ENCODE results near the gene PAIP2. TPM values are rescaled to one million over a fixed set of nuclear protein-coding genes. Genes with fewer than 3 reads are reported as not detected.

Gene PAIP2
- total and polyA plus RNA-seq, 2 experiments from 2014 or later = 65.3 to 77.5 TPM

DNA sequence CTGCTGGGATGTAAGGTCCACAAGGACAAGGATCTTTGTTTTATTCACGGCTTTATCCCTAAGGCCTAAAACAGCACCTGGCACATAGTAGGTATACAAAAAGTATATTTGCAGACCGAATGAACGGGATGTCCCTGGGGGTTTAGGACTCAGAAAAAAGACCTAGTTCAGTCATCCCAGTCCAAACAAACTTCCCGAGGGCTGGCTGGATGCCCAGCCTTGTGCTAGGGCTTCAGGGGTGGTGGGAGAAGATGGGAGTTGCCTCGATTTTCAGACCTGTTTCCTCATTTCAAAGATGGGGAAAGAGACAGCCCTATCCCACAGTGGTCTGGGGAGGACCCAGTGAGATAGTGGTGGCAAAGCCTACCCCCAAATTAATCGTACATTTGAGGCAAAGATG is 56.3 kb downstream of the PAIP2 start:
- H3K9me2 ChIP-seq (replicated peaks; ENCODE audit: insufficient read depth) = no peaks in the 10 kb centered on the region
- H3K27me3 ChIP-seq = peaks cover 22% of the 10 kb centered on the region
- H3K79me2 ChIP-seq = no peaks in the 10 kb centered on the region
- TF ChIP-seq EZH2 (IDR thresholded peaks at IDR 0.05; ENCODE audit: borderline replicate concordance) (no peak), EZH2phosphoT487 (IDR thresholded peaks at IDR 0.05; ENCODE audit: low read depth, severe bottlenecking, unreplicated experiment) (no peak)
- TF ChIP-seq, protein P1, sequence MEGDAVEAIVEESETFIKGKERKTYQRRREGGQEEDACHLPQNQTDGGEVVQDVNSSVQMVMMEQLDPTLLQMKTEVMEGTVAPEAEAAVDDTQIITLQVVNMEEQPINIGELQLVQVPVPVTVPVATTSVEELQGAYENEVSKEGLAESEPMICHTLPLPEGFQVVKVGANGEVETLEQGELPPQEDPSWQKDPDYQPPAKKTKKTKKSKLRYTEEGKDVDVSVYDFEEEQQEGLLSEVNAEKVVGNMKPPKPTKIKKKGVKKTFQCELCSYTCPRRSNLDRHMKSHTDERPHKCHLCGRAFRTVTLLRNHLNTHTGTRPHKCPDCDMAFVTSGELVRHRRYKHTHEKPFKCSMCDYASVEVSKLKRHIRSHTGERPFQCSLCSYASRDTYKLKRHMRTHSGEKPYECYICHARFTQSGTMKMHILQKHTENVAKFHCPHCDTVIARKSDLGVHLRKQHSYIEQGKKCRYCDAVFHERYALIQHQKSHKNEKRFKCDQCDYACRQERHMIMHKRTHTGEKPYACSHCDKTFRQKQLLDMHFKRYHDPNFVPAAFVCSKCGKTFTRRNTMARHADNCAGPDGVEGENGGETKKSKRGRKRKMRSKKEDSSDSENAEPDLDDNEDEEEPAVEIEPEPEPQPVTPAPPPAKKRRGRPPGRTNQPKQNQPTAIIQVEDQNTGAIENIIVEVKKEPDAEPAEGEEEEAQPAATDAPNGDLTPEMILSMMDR (IDR thresholded peaks at IDR 0.05; ENCODE audit: poor library complexity) = no peak
- no peak overlapping the region for H3K4me2 ChIP-seq
- no peak for DNase-seq (ENCODE audit: low spot score)
- no peaks in the 10 kb centered on the region for H4K20me1 ChIP-seq (ENCODE audit: insufficient read depth, poor library complexity, severe bottlenecking)
- no peak overlapping the region for H3K27ac ChIP-seq
- no peak overlapping the region for H3K4me3 ChIP-seq
- H3K36me3 ChIP-seq (replicated peaks; ENCODE audit: insufficient read depth, low read depth) = no peaks in the 10 kb centered on the region
- H2AFZ ChIP-seq = no peak overlapping the region
- 77% methylated on average over 6 of the region's 6 CpGs for WGBS (ENCODE audit: low lambda C conversion rate, missing lambda C conversion rate)
- no peaks in the 10 kb centered on the region for H3K9me3 ChIP-seq (ENCODE audit: low read depth)
- H3K4me1 ChIP-seq (ENCODE audit: insufficient read depth) = peaks cover 8% of the 10 kb centered on the region

DNA sequence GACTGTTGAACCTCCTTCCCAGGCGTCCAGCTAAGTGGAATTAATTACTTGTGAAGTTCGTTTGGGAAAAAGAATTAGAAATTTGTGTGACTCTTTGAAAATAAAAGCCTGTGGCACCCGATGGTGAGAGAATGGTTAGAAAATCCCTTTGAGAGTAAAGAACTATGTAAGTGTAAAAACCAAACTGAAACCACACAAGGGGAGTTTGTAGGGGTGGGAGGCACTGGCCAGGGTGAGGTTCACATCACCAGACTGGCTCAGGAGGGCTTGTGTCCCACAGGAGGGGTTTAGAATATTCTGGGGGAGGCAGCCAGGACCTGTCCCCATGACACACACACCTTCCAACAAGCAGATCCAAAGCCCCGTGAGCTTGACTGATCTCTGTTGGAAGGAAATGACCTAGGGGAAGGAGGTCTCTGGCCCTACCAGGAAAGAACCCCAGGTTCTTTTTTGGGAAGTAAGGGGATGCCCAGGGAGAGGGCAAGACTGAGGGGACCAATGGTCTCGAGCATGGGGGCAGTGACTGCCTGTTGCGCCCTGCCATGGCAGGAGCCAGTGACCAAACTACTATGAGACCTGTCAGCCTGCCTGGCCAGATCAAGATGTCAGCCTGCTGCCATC is 58.0 kb downstream of the PAIP2 start:
- no peak overlapping the region for H3K4me3 ChIP-seq
- 90% methylated on average over 6 of the region's 6 CpGs for WGBS (ENCODE audit: low lambda C conversion rate, missing lambda C conversion rate)
- H3K27ac ChIP-seq = no peak overlapping the region
- no peak for TF ChIP-seq EZH2 (IDR thresholded peaks at IDR 0.05; ENCODE audit: borderline replicate concordance)
- TF ChIP-seq EZH2phosphoT487 (IDR thresholded peaks at IDR 0.05; ENCODE audit: low read depth, severe bottlenecking, unreplicated experiment) = no peak
- no peaks in the 10 kb centered on the region for H3K36me3 ChIP-seq (replicated peaks; ENCODE audit: insufficient read depth, low read depth)
- no peaks in the 10 kb centered on the region for H3K9me2 ChIP-seq (replicated peaks; ENCODE audit: insufficient read depth)
- peaks cover 7% of the 10 kb centered on the region for H3K4me1 ChIP-seq (ENCODE audit: insufficient read depth)
- H3K27me3 ChIP-seq = peaks cover 9% of the 10 kb centered on the region
- H3K4me2 ChIP-seq = no peak overlapping the region
- H3K9me3 ChIP-seq (ENCODE audit: low read depth) = no peaks in the 10 kb centered on the region
- H4K20me1 ChIP-seq (ENCODE audit: insufficient read depth, poor library complexity, severe bottlenecking) = no peaks in the 10 kb centered on the region
- H3K79me2 ChIP-seq = no peaks in the 10 kb centered on the region
- no peak overlapping the region for H2AFZ ChIP-seq
- no peak for DNase-seq (ENCODE audit: low spot score)

GRCh38 chr5:139401546-139401945 is 59.9 kb downstream of the PAIP2 start:
- H3K27me3 ChIP-seq = no peaks in the 10 kb centered on the region
- no peaks in the 10 kb centered on the region for H3K36me3 ChIP-seq (replicated peaks; ENCODE audit: insufficient read depth, low read depth)
- WGBS (ENCODE audit: low lambda C conversion rate, missing lambda C conversion rate) = 91% methylated on average over 8 of the region's 10 CpGs

DNA sequence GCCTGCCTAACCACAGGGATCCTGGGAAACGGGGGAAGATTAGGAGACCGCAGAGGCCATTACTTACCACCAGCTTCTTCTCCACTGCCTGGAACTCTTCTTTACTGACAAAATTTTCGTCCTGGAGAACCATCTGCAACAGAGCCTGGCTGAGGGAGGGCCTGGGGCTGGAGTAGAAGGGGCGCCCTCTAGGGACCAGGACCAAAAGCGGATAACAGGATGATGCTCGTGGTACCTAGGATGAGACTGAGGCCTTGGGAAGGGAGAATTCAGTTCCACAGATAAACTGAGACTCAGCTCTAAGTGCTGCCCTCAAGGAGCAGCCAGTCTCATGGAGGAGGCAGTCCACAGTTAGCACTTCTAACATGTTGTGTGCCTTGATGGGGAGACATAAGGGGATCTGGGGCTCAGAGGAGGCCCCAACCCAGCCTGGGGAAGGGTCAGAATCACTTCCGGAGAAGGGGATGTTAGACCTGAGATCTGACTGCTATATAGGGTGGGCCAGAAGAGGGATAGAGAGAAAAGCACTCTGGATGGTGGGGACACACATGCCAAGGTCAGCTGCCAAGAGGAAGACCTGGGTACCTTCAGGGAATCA is 61.0 kb downstream of the PAIP2 start:
- Histone ChIP-seq H3K27ac (no peak overlapping the region), H3K27me3 (no peaks in the 10 kb centered on the region), H2AFZ (no peak overlapping the region), H4K20me1 (ENCODE audit: insufficient read depth, poor library complexity, severe bottlenecking) (no peaks in the 10 kb centered on the region), H3K9me2 (replicated peaks; ENCODE audit: insufficient read depth) (no peaks in the 10 kb centered on the region), H3K79me2 (no peaks in the 10 kb centered on the region), H3K9me3 (ENCODE audit: low read depth) (no peaks in the 10 kb centered on the region), H3K4me2 (peak overlapping the region; percentile 83), H3K4me1 (ENCODE audit: insufficient read depth) (peaks cover 6% of the 10 kb centered on the region), H3K4me3 (no peak overlapping the region), H3K36me3 (replicated peaks; ENCODE audit: insufficient read depth, low read depth) (no peaks in the 10 kb centered on the region)
- no peak for DNase-seq (ENCODE audit: low spot score)
- 72% methylated on average over 7 of the region's 7 CpGs for WGBS (ENCODE audit: low lambda C conversion rate, missing lambda C conversion rate)
- TF ChIP-seq EZH2 (IDR thresholded peaks at IDR 0.05; ENCODE audit: borderline replicate concordance) (no peak), EZH2phosphoT487 (IDR thresholded peaks at IDR 0.05; ENCODE audit: low read depth, severe bottlenecking, unreplicated experiment) (no peak)
- TF ChIP-seq, protein P1 (IDR thresholded peaks at IDR 0.05; ENCODE audit: poor library complexity) = peak; percentile 26

More at GRCh38 chr5:139401546-139401945, 59.9 kb downstream of the PAIP2 start:
- no peak for DNase-seq (ENCODE audit: low spot score)
- no peak overlapping the region for H2AFZ ChIP-seq
- no peaks in the 10 kb centered on the region for H3K79me2 ChIP-seq
- TF ChIP-seq EZH2 (IDR thresholded peaks at IDR 0.05; ENCODE audit: borderline replicate concordance) = no peak
- TF ChIP-seq EZH2phosphoT487 (IDR thresholded peaks at IDR 0.05; ENCODE audit: low read depth, severe bottlenecking, unreplicated experiment) = no peak
- TF ChIP-seq, protein P1 (IDR thresholded peaks at IDR 0.05; ENCODE audit: poor library complexity) = no peak
- peaks cover 6% of the 10 kb centered on the region for H3K4me1 ChIP-seq (ENCODE audit: insufficient read depth)
- no peaks in the 10 kb centered on the region for H3K9me2 ChIP-seq (replicated peaks; ENCODE audit: insufficient read depth)
- H3K4me2 ChIP-seq = no peak overlapping the region
- no peak overlapping the region for H3K4me3 ChIP-seq
- H3K9me3 ChIP-seq (ENCODE audit: low read depth) = no peaks in the 10 kb centered on the region
- H3K27ac ChIP-seq = no peak overlapping the region
- no peaks in the 10 kb centered on the region for H4K20me1 ChIP-seq (ENCODE audit: insufficient read depth, poor library complexity, severe bottlenecking)
